GM18951 (cell line): ENCODE measurements around the gene NFIA.

Experiments
- POLR2A ChIP-seq: IDR thresholded peaks from 4 replicates; pipeline ENCODE4 v1.6.1; 2011; ENCODE audit warnings: mild to moderate bottlenecking; ENCODE audit not compliant: insufficient read length, insufficient read depth; ENCODE audit errors: extremely low read depth
- in situ Hi-C: fragments of 300-500 bp; cut with MboI; formaldehyde crosslinking; loops from one replicate; pipeline ENCODE4 v1.12.0; 2022; ENCODE audit warnings: low sequenced_read_pairs, mixed read lengths, inconsistent platforms; ENCODE audit not compliant: unreplicated experiment

NFIA gene

GRCh38 chr1:61192663-61193330 is 110.4 kb downstream of the NFIA start:
- in situ Hi-C loops, result no loop called here
- TF ChIP-seq POLR2A, result no peak

- in situ Hi-C loops, result no loop called here
These were observed 111.4 kb downstream of the NFIA start for GRCh38 chr1:61193808-61194207.

GRCh38 chr1:61198554-61198953 is 116.2 kb downstream of the NFIA start:
- in situ Hi-C loops, result no loop called here
- no peak for TF ChIP-seq POLR2A

More at GRCh38 chr1:61193808-61194207, 111.4 kb downstream of the NFIA start:
- no peak for TF ChIP-seq POLR2A

GRCh38 chr1:61201035-61201434 is 118.7 kb downstream of the NFIA start:
- TF ChIP-seq POLR2A, result no peak
- in situ Hi-C loops, result no loop called here

- TF ChIP-seq POLR2A, result no peak
- in situ Hi-C loops, result no loop called here
These were observed 120.7 kb downstream of the NFIA start for GRCh38 chr1:61202854-61203598.

GRCh38 chr1:61204528-61204927 is 122.2 kb downstream of the NFIA start:
- in situ Hi-C loops, result no loop called here
- TF ChIP-seq POLR2A, result no peak

- TF ChIP-seq POLR2A, result no peak
- in situ Hi-C loops, result no loop called here
These were observed 125.1 kb downstream of the NFIA start for GRCh38 chr1:61207416-61207815.

GRCh38 chr1:61208172-61208571 is 125.8 kb downstream of the NFIA start:
- no peak for TF ChIP-seq POLR2A
- in situ Hi-C loops, result no loop called here

- TF ChIP-seq POLR2A, result no peak
- in situ Hi-C loops, result no loop called here
These were observed 126.5 kb downstream of the NFIA start for GRCh38 chr1:61208831-61209230.

- no peak for TF ChIP-seq POLR2A
- in situ Hi-C loops, result no loop called here
These were observed 128.2 kb downstream of the NFIA start for GRCh38 chr1:61210435-61211154.

GRCh38 chr1:61213245-61214011 is 131.1 kb downstream of the NFIA start:
- in situ Hi-C loops, result no loop called here
- no peak for TF ChIP-seq POLR2A

GRCh38 chr1:61215119-61215518 is 132.8 kb downstream of the NFIA start:
- no peak for TF ChIP-seq POLR2A
- in situ Hi-C loops, result no loop called here
